Liver (tissue), 3 donors: ENCODE data around the gene XYLB.

ENCODE experiments used
- CTCF ChIP-seq: fragments of 150-350 bp; IDR thresholded peaks from 2 replicates; pipeline ENCODE4 v1.5.1; 2017; ENCODE audit warnings: improper control_type of control experiment, low read depth, low read length; ENCODE audit not compliant: missing input control
- EGR1 ChIP-seq, 2 donors: IDR thresholded peaks; 2 replicates each; pipeline ENCODE4 v1.6.1; 2016 to 2018; ENCODE audit warnings: antibody characterized with exemption in 2 of 2, low read depth in 2 of 2
- FOXA1 ChIP-seq: IDR thresholded peaks from 2 replicates; pipeline ENCODE4 v1.6.1; 2016; ENCODE audit warnings: antibody characterized with exemption
- JUND ChIP-seq, 2 donors: IDR thresholded peaks; 2 replicates each; pipeline ENCODE4 v1.6.1; 2016; ENCODE audit warnings: antibody characterized with exemption in 2 of 2
- MAX ChIP-seq: IDR thresholded peaks from 2 replicates; pipeline ENCODE4 v1.6.1; 2016; ENCODE audit warnings: antibody characterized with exemption
- RAD21 ChIP-seq, 2 donors: IDR thresholded peaks; 2 replicates each; pipeline ENCODE4 v1.6.1; 2016; ENCODE audit warnings: antibody characterized with exemption in 2 of 2, mild to moderate bottlenecking in 2 of 2
- RXRA ChIP-seq, 2 donors: IDR thresholded peaks; 2 replicates each; pipeline ENCODE4 v1.6.1; 2017 to 2018; ENCODE audit warnings: antibody characterized with exemption in 2 of 2, mild to moderate bottlenecking in 1 of 2
- SP1 ChIP-seq: IDR thresholded peaks from 2 replicates; pipeline ENCODE4 v1.6.1; 2018; ENCODE audit warnings: antibody characterized with exemption, mild to moderate bottlenecking
- TAF1 ChIP-seq: conservative IDR thresholded peaks from 2 replicates; pipeline ENCODE4 v1.6.1; 2016; ENCODE audit warnings: antibody characterized with exemption, mild to moderate bottlenecking
- YY1 ChIP-seq: IDR thresholded peaks from 2 replicates; pipeline ENCODE4 v1.6.1; 2016; ENCODE audit warnings: antibody characterized with exemption, mild to moderate bottlenecking
- donor health status: healthy.
- donor health status: healthy.

- TF ChIP-seq JUND (IDR thresholded peaks at IDR 0.05) (no peak), CTCF (no peak), TAF1 (no peak), EGR1 (IDR thresholded peaks at IDR 0.05; ENCODE audit: low read depth in 2 of 2) (no peak), FOXA1 (no peak), RXRA (IDR thresholded peaks at IDR 0.05) (no peak), MAX (no peak), SP1 (no peak), RAD21 (IDR thresholded peaks at IDR 0.05) (no peak), YY1 (no peak)
These were observed 27.6 kb downstream of the XYLB start for GRCh38 chr3:38374221-38374620.
